K562 (cell line): ENCODE data around the gene VPS33A. TPM values are rescaled to one million over a fixed set of nuclear protein-coding genes. Genes with fewer than 3 reads are reported as not detected.

Experiments
- ATAC-seq: fragments of 200-7000 bp; cut with Tn5 transposase; 3 replicates; pipeline ENCODE4 v1.9.1; 2020; ENCODE audit warnings: moderate library complexity
- BruUV-seq: library from RNA; stranded (reverse); fragments of 400-500 nt; replicated peaks from 2 replicates; lab custom pipeline; 2021; lab: Mats Ljungman, UMichigan
- CTCF ChIA-PET: fragments of 300-600 bp; formaldehyde crosslinking; extraction: SDS; loops from one replicate; lab custom pipeline; 2021; ENCODE audit warnings: low intra/inter-chr PET ratio; lab: Yijun Ruan, JAX
- POLR2A ChIA-PET: fragments of 300-600, 350-650 bp; sonication (Branson Sonifier 250); formaldehyde crosslinking; extraction: SDS; loops from one replicate; lab custom pipeline; 2021; ENCODE audit warnings: antibody characterized with exemption, inconsistent platforms; lab: Yijun Ruan, JAX
- DNase-seq, 4 experiments: peaks; one replicate each; pipeline versions ENCODE4 v3.0.0 to v3.0.0-alpha.2; 2011 to 2018; ENCODE audit warnings: low spot score in 3 of 4, mixed read lengths in 3 of 4; ENCODE audit errors: extremely low read depth in 1 of 4
- FAIRE-seq: peaks from 2 replicates; lab custom pipeline; 2011; peaks lifted over from hg19 to GRCh38; lab: Jason Lieb, UNC
- H2AFZ ChIP-seq: 2 replicates; pipeline ENCODE4 v1.6.0; 2011; ENCODE audit warnings: low read depth, low read length, control low read depth, inconsistent platforms
- H3K27ac ChIP-seq: fragments of 200-600 bp; 3 replicates; pipeline ENCODE4 v1.8.0; 2011; ENCODE audit warnings: low read depth, mild to moderate bottlenecking, control low read depth, inconsistent platforms, low read length, moderate library complexity, mixed read lengths; ENCODE audit errors: extremely low read depth
- H3K27me3 ChIP-seq, 2 experiments: fragments of 300-600 bp in 1 of 2; 2 replicates in 1 of 2; 3 replicates in 1 of 2; pipeline versions ENCODE4 v1.6.0 to v1.8.0; 2011; ENCODE audit warnings: inconsistent platforms in 2 of 2, low read length in 2 of 2, mild to moderate bottlenecking in 1 of 2, mixed read lengths in 1 of 2, moderate library complexity in 1 of 2; ENCODE audit not compliant: control insufficient read depth in 2 of 2, insufficient read depth in 2 of 2
- H3K36me3 ChIP-seq: fragments of 300-600 bp; 3 replicates; pipeline ENCODE4 v1.8.0; 2011; ENCODE audit warnings: mild to moderate bottlenecking, low read length, inconsistent platforms; ENCODE audit not compliant: control insufficient read depth, insufficient read depth
- H3K4me1 ChIP-seq, 2 experiments: fragments of 200-600 bp in 1 of 2; replicated peaks in 1 of 2; 2 replicates in 1 of 2; 3 replicates in 1 of 2; pipeline versions ENCODE4 v1.5.1 to v1.8.0; 2011; ENCODE audit warnings: inconsistent platforms in 2 of 2, low read length in 2 of 2, mild to moderate bottlenecking in 1 of 2, mixed read lengths in 1 of 2, moderate library complexity in 1 of 2; ENCODE audit not compliant: control insufficient read depth in 2 of 2, insufficient read depth in 2 of 2
- H3K4me2 ChIP-seq: 2 replicates; pipeline ENCODE4 v1.6.1; 2011; ENCODE audit warnings: low read length, control low read depth, inconsistent platforms, mixed read lengths; ENCODE audit not compliant: insufficient read depth
- H3K4me3 ChIP-seq: fragments of 200-600 bp; sonication (generic), shearing (Covaris generic); 2 replicates; pipeline ENCODE4 v1.5.1; 2016; ENCODE audit warnings: control low read depth, inconsistent platforms
- H3K79me2 ChIP-seq: fragments of 200-600 bp; 3 replicates; pipeline ENCODE4 v1.8.0; 2011; ENCODE audit warnings: low read length, inconsistent platforms; ENCODE audit not compliant: control insufficient read depth, insufficient read depth
- H3K9ac ChIP-seq, 2 experiments: 2 replicates each; pipeline versions ENCODE4 v1.6.0 to v1.6.1; 2011; ENCODE audit warnings: low read depth in 2 of 2, low read length in 2 of 2, control low read depth in 1 of 2, inconsistent platforms in 1 of 2, mild to moderate bottlenecking in 1 of 2, mixed read lengths in 1 of 2; ENCODE audit not compliant: insufficient read depth in 1 of 2
- H3K9me1 ChIP-seq: one replicate; pipeline ENCODE4 v1.6.0; 2011; ENCODE audit warnings: inconsistent platforms, mild to moderate bottlenecking, low read length, moderate library complexity; ENCODE audit not compliant: control insufficient read depth, insufficient read depth
- H3K9me3 ChIP-seq: replicated peaks from 2 replicates; pipeline ENCODE4 v1.5.1; 2011; ENCODE audit warnings: low read depth, low read length, inconsistent platforms; ENCODE audit not compliant: control insufficient read depth, insufficient read depth
- H4K20me1 ChIP-seq: replicated peaks from 2 replicates; pipeline ENCODE4 v1.6.1; 2011; ENCODE audit warnings: low read length, inconsistent platforms, mixed read lengths; ENCODE audit not compliant: control insufficient read depth, insufficient read depth
- HSF4 ChIP-seq: fragments of 250-450 bp; sonication (Bioruptor Pico); IDR thresholded peaks from 2 replicates; pipeline ENCODE4 v2.1.2; 2022; ENCODE audit warnings: mild to moderate bottlenecking, moderate library complexity, borderline replicate concordance
- PHF21A ChIP-seq: fragments of 450-650 bp; IDR thresholded peaks from 2 replicates; pipeline ENCODE4 v1.6.1; 2017; ENCODE audit warnings: low read depth, borderline replicate concordance
- TAF7 ChIP-seq: fragments of 450-650 bp; IDR thresholded peaks from 2 replicates; pipeline ENCODE4 v1.6.1; 2016; ENCODE audit warnings: missing genetic modification characterization, missing compliant biosample characterization
- ZFPM2 ChIP-seq: fragments of 250-450 bp; sonication (Bioruptor Pico); IDR thresholded peaks from 2 replicates; pipeline ENCODE4 v1.5.1; 2022; ENCODE audit warnings: mild to moderate bottlenecking
- WGBS: fragments of 100-300 bp; shearing (Covaris generic); methylation state at CpG from one replicate; pipeline ENCODE4 v1.1.6; 2016; ENCODE audit warnings: low coverage, mixed read lengths; ENCODE audit not compliant: insufficient coverage; ENCODE audit errors: missing lambda C conversion rate; 5-methylcytosine and 5-hydroxymethylcytosine counted together
- in situ Hi-C: fragments of 300-500 bp; cut with MboI; formaldehyde crosslinking; loops from 4 replicates; pipeline ENCODE4 v1.15.0; 2018; ENCODE audit warnings: inconsistent platforms, mixed read lengths
- intact Hi-C: fragments of 100-400 bp; cut with micrococcal nuclease; formaldehyde crosslinking; loops from 2 replicates; pipeline ENCODE4 v1.14.2; 2022
- polyA plus RNA-seq, 8 experiments: library from polyadenylated mRNA; depleted of rRNA in 4 of 8; stranded (reverse) in 5 of 8; unstranded in 3 of 8; fragments of >200 nt; fragmentation: Nextera tagmentation in 2 of 8; fragmentation: Illumina TruSeq in 1 of 8; extraction: Ambion mirVana in 2 of 8; extraction: Trizol in 1 of 8; gene quantifications; 2 replicates each; pipeline versions ENCODE4 v1.2.1 to v1.2.3, GENCODE V29; 2011 to 2014; ENCODE audit warnings: inconsistent platforms in 1 of 8, missing spikeins in 1 of 8
- total RNA-seq, 7 experiments: library from RNA; depleted of rRNA in 6 of 7; stranded (reverse); fragments of >200 nt in 6 of 7; fragmentation: Illumina TruSeq in 2 of 7; extraction: Trizol in 2 of 7; gene quantifications; 2 replicates each; pipeline versions ENCODE4 v1.2.1 to v1.2.3, GENCODE V29; 2011 to 2021; ENCODE audit warnings: low replicate concordance in 1 of 7
- TF ChIP-seq, protein P1 (sequence below): sonication (generic); formaldehyde crosslinking; IDR thresholded peaks from 2 replicates; pipeline ENCODE4 v1.8.1; 2023; ENCODE audit warnings: mild to moderate bottlenecking, missing genetic modification reagents
- TF ChIP-seq, protein P2 (sequence below): fragments of 450-650 bp; IDR thresholded peaks from 2 replicates; pipeline ENCODE4 v1.6.1; 2018; ENCODE audit warnings: mild to moderate bottlenecking, low read depth; ENCODE audit not compliant: partially characterized antibody
- TF ChIP-seq, protein P3 (sequence below): fragments of 200-800 bp; sonication (Bioruptor generic); IDR thresholded peaks from 2 replicates; pipeline ENCODE4 v1.6.1; 2017; ENCODE audit warnings: missing genetic modification characterization, missing compliant biosample characterization
- TF ChIP-seq, protein P4 (sequence below), 2 experiments: fragments of 450-650 bp; IDR thresholded peaks; 2 replicates each; pipeline ENCODE4 v1.6.1; 2016; ENCODE audit warnings: mild to moderate bottlenecking in 2 of 2, borderline replicate concordance in 1 of 2, low read depth in 1 of 2, moderate library complexity in 1 of 2

The VPS33A gene
- total and polyA plus RNA-seq, 9 of the 15 experiments (the other 6 are each of a cell fraction or from before 2014, with no cell fraction given), result 10.6 to 34.3 (median 25.3) TPM

DNA sequence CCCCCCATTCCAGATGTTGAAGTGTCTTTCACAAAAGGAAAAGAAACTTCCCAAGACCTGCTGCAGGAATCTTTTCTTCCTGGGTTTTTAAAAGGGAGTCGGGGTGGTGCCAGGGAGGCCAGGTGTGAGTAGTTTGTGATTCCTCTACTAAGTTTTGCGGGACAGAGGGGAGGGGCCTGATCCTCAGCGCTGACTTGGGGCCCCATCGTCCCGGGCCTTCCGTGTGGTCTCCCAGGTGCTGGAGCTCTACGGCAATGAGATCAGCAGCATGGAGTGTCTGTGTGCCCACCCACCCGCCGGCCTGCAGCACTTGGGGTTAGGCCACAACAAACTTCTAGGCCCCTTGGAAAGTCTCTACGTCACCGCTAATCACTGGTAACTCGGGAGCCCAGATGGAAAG is 78.8 kb downstream of the VPS33A start:
- H3K79me2 ChIP-seq, result no peaks in the 10 kb centered on the region
- intact Hi-C loops, result no loop called here
- H3K27me3 ChIP-seq, result no peaks in the 10 kb centered on the region
- no peak overlapping the region for H3K9ac ChIP-seq
- no peaks in the 10 kb centered on the region for H4K20me1 ChIP-seq
- no peak for ATAC-seq
- no peaks in the 10 kb centered on the region for H3K36me3 ChIP-seq
- no TSS peak for BruUV-seq
- ChIA-PET POLR2A (no interaction called here), CTCF (no interaction called here)
- no peak overlapping the region for H2AFZ ChIP-seq
- in situ Hi-C loops, result no loop called here
- peaks cover 5 to 19% of the 10 kb centered on the region in 2 experiments; a peak in 4 of 5 replicates for H3K4me1 ChIP-seq
- H3K9me1 ChIP-seq, result no peaks in the 10 kb centered on the region
- peak in 1 of 4 experiments; percentile 5 for DNase-seq
- TF ChIP-seq TAF7 (tag) (no peak), HSF4 (no peak), ZFPM2 (CRISPR knock-in tag) (no peak), PHF21A (no peak)
- TF ChIP-seq, protein P1, sequence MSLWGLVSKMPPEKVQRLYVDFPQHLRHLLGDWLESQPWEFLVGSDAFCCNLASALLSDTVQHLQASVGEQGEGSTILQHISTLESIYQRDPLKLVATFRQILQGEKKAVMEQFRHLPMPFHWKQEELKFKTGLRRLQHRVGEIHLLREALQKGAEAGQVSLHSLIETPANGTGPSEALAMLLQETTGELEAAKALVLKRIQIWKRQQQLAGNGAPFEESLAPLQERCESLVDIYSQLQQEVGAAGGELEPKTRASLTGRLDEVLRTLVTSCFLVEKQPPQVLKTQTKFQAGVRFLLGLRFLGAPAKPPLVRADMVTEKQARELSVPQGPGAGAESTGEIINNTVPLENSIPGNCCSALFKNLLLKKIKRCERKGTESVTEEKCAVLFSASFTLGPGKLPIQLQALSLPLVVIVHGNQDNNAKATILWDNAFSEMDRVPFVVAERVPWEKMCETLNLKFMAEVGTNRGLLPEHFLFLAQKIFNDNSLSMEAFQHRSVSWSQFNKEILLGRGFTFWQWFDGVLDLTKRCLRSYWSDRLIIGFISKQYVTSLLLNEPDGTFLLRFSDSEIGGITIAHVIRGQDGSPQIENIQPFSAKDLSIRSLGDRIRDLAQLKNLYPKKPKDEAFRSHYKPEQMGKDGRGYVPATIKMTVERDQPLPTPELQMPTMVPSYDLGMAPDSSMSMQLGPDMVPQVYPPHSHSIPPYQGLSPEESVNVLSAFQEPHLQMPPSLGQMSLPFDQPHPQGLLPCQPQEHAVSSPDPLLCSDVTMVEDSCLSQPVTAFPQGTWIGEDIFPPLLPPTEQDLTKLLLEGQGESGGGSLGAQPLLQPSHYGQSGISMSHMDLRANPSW (CRISPR knock-in tag), result no peak
- TF ChIP-seq, protein P2, sequence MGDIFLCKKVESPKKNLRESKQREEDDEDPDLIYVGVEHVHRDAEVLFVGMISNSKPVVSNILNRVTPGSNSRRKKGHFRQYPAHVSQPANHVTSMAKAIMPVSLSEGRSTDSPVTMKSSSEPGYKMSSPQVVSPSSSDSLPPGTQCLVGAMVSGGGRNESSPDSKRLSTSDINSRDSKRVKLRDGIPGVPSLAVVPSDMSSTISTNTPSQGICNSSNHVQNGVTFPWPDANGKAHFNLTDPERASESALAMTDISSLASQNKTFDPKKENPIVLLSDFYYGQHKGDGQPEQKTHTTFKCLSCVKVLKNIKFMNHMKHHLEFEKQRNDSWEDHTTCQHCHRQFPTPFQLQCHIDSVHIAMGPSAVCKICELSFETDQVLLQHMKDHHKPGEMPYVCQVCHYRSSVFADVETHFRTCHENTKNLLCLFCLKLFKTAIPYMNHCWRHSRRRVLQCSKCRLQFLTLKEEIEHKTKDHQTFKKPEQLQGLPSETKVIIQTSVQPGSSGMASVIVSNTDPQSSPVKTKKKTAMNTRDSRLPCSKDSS, result no peak
- TF ChIP-seq, protein P3, sequence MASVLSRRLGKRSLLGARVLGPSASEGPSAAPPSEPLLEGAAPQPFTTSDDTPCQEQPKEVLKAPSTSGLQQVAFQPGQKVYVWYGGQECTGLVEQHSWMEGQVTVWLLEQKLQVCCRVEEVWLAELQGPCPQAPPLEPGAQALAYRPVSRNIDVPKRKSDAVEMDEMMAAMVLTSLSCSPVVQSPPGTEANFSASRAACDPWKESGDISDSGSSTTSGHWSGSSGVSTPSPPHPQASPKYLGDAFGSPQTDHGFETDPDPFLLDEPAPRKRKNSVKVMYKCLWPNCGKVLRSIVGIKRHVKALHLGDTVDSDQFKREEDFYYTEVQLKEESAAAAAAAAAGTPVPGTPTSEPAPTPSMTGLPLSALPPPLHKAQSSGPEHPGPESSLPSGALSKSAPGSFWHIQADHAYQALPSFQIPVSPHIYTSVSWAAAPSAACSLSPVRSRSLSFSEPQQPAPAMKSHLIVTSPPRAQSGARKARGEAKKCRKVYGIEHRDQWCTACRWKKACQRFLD (CRISPR knock-in tag), result no peak
- TF ChIP-seq, protein P4, sequence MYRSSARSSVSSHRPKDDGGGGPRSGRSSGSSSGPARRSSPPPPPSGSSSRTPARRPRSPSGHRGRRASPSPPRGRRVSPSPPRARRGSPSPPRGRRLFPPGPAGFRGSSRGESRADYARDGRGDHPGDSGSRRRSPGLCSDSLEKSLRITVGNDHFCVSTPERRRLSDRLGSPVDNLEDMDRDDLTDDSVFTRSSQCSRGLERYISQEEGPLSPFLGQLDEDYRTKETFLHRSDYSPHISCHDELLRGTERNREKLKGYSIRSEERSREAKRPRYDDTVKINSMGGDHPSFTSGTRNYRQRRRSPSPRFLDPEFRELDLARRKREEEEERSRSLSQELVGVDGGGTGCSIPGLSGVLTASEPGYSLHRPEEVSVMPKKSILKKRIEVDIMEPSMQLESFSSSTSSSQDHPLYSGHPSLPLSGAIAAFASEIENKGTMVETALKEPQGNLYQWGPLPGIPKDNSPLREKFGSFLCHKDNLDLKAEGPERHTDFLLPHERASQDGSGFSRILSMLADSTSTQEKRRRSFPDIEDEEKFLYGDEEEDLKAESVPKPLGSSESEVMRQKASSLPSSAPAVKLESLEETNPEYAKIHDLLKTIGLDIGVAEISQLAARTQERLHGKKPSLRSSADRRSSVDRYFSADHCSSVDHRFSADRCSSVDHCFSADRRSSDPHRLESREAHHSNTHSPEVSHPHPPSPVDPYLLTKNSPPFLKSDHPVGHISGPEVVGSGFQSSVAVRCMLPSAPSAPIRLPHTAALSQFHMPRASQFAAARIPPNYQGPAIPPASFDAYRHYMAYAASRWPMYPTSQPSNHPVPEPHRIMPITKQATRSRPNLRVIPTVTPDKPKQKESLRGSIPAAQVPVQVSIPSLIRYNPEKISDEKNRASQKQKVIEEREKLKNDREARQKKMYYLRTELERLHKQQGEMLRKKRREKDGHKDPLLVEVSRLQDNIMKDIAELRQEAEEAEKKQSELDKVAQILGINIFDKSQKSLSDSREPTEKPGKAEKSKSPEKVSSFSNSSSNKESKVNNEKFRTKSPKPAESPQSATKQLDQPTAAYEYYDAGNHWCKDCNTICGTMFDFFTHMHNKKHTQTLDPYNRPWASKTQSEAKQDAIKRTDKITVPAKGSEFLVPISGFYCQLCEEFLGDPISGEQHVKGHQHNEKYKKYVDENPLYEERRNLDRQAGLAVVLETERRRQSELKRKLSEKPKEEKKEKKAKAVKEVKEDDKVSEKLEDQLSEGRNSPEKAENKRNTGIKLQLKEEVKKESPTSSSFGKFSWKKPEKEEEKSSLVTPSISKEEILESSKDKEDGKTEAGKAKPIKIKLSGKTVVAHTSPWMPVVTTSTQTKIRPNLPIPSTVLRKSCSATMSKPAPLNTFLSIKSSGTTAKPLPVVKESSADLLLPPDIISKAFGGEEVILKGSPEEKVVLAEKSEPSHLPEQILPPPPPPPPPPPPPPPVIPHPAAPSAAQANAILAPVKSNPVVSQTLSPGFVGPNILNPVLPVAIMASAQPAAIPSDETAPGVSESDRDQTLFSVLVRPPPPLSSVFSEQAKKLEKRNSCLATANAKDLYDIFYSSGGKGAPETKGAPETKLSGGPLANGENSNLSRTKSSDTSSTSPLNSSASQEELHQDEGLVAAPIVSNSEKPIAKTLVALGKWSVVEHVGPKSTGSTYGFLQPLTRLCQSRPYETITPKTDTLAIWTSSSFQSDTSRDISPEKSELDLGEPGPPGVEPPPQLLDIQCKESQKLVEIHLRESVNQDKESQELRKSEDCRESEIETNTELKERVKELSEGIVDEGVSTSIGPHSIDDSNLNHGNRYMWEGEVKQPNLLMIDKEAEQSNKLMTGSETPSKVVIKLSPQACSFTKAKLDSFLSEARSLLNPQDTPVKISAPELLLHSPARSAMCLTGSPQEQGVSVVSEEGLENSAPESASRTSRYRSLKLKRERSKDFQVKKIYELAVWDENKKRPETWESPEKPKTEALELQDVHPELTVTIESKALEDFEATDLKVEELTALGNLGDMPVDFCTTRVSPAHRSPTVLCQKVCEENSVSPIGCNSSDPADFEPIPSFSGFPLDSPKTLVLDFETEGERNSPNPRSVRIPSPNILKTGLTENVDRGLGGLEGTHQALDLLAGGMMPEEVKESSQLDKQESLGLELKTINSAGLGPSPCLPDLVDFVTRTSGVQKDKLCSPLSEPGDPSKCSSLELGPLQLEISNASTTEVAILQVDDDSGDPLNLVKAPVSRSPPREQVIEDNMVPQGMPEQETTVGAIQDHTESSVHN (IDR thresholded peaks at IDR 0.05; ENCODE audit: borderline replicate concordance in 1 of 2, low read depth in 1 of 2), result no peak
- TF ChIP-seq, all 486 proteins: peak for 0
- no peak for FAIRE-seq
- Histone ChIP-seq H3K27ac (no peak overlapping the region), H3K9me3 (no peaks in the 10 kb centered on the region), H3K4me3 (no peak overlapping the region), H3K4me2 (no peak overlapping the region)
- WGBS, result 51% methylated on average over 12 of the region's 12 CpGs
